HG02870 (cell line): Measurements from ENCODE around the gene MAP2K7.

Experiments used
- ATAC-seq: cut with Tn5 transposase; IDR thresholded peaks from one replicate; pipeline ENCODE4 v1.9.1; 2021; ENCODE audit warnings: mild to moderate bottlenecking, moderate library complexity; ENCODE audit not compliant: unreplicated experiment

MAP2K7 gene

DNA sequence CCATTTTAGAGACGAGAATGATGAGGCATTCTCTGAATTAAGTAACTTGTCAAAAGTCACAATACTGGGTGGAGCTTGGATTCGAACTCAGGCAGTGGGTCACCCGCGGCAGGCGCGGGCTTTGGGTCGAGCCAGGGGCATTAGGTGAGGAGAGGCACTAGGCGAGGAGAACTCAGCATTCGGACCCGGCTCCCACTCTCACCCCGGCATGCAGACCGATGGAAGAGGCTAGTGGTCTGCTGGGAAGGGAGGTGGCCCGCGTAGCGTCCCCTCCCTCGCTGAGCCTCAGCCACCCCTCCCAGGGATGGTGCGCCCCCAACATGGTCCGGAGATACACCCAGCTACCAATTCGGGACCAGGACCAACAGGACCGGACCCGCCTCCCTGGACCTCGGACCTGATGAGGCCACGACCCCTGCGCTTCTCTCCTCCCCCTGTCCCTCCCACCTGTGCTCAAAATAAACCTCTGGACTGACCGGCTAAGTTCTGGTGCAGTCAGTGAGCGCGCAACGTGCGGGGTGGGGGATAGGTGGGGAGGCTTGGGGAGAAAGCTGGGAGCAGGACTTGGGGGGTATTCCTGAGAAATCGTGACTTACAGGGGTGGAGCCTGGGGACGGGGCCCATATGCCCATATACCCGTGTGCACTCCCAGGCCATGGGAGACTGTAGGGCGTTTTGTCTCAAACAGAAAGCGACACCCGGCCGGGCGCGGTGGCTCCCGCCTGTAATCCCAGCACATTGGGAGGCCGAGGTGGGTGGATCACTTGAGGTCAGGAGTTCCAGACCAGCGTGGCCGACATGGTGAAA, 15.1 kb downstream of the MAP2K7 start:
- no peak for ATAC-seq

DNA sequence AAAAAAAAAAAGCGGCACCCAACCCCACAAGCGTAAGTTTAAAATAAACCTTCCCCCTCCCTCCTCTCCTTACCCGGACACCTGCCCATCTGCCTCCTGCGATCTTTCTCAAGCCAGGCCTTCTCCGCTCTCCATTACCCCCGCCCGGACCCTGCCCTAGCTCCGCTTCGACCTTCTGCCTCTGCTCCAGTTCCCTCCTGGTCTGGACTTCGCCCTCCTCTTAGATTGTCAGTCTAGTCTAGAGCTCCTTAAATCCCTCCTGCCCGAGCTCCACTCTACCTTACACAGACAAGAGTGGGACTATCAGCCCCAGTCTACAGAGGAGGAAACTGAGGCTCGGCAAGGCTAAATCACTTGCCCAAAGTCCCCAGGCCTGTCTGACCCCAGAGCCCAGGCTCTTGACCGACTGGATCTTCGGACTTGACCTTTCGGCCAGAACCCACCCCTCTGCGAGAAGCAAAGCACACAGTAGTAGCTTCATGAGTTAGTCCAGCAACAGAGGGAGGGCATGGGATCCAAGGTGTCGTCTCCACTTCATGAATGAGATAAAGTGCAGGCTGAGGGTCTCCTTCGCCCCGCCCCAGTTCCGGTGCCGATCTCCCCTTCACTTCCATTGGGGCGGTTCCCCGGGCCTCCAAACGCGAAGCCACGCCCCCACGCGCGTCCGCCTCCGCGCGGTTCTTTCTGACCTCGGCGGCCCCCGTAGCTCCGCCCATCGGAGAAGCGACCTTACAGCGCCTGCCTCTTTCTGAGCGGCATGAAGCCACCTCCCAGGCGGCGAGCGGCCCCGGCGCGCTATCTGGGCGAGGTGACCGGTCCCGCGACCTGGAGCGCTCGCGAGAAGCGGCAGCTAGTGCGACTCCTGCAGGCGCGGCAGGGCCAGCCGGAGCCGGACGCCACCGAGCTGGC, 16.2 kb downstream of the MAP2K7 start, which contains the start of gene SNAPC2:
Gene SNAPC2 (plus strand): TSS at position 729 of the 909 bp plus-strand sequence. CDS start 29 bp downstream, at position 758.
- peak; percentile 43 for ATAC-seq

DNA sequence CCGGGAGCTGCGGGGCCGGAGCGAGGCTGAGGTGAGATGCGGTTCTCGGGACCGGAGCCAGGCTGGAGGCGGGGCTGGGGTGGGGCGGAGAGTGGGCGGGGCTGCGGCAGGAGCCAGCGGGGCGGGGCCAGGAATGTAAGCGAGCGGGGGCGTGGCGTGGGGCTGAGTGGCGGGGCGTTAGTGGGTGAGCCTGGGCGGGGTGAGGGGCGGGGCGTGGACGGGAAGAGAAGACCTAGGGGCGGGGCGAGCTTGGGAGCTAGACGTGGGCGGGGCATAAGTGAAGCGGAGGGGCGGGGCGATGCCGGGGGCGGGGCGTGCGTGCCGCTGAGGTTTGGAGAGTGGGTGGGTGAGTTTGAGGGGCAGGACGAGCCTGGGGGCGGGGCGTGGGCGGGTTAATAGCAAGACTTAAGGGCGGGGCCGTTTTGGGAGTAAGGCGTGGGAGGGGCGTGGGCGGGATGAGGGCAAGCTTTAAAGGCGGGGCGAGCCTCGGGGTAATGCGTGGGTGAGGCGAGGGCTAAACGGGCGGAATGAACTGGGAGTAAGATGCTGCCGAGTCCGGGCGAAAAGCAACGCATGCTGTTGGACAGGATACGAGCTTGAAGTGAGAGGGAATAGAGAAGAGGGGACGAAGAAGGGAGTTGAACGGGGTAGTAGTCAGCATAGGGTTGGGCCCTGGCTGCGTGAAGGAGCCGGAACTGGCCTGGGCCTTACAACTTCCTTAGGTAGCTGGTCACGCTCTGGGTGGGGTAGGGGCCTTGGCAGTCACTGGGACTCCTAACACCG, 17.0 kb downstream of the MAP2K7 start:
- ATAC-seq: peak; percentile 41

DNA sequence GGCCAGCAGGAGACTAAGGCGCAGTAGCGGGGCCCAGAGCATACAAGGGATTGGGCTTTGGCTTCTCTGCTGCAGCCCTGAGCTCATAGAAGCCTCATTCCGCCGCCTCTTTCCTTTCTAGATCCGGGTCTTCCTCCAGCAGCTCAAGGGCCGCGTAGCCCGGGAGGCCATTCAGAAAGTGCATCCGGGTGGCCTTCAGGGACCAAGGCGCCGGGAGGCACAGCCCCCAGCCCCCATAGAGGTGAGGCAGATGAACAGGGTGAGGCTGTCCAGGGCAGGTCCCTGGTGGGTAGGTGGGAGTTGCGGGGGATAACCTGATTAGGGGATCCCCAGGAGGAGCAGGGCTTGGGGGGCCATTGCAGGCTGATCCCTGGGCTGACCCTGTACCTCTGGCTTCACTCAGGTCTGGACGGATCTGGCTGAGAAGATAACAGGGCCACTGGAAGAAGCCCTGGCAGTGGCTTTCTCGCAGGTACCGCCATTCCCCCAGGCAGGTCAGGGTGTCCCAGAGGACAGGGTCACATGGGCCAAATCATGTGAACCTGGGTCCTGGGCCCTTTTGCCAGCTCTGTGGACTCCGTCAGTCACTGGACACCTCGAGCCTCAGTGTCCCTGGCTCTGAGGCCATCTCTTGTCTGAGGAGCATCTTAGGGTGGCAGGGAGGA, 17.8 kb downstream of the MAP2K7 start:
- no peak for ATAC-seq

DNA sequence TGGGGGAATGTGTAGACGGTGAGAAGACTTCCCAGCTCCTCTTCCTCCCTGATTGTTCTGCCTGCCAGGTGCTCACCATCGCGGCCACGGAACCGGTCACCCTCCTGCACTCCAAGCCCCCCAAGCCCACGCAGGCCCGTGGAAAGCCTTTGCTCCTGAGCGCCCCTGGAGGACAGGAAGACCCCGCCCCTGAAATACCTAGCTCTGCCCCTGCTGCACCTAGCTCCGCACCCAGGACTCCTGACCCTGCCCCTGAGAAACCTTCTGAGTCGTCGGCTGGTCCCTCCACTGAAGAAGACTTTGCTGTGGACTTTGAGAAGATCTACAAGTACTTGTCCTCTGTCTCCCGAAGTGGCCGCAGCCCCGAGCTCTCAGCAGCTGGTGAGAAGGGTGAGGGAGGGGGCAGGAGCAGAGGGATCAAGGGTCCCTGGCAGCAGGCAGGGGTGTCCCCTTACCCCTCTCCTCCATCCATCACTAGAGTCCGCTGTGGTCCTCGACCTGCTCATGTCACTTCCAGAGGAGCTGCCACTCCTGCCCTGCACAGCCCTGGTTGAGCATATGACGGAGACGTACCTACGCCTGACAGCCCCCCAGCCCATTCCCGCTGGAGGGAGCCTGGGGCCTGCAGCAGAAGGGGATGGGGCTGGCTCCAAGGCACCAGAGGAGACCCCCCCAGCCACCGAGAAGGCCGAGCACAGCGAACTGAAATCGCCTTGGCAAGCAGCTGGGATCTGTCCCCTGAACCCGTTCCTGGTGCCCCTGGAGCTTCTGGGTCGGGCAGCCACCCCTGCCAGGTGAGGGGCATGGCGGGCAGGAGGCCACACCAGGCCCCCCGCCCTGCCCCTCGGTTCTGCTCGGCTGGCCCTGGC, 18.5 kb downstream of the MAP2K7 start:
- no peak for ATAC-seq

DNA sequence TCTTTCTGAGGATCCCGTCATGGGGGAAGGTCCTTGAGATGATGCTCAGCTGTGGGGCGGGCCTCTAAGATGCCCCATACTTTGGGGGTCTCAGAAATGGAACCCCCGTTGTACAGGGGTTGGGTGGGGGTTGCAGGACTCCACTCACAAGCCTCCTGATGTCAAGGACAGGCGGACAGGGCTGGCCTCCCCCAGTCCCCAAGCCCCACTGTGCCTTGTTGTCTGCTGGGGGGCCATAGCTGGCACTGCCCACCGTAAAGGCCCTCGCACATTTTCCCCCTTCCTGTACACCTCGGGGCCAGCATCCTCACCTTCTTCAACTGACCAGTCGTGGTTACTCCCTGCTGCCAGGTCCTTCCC, 19.1 kb downstream of the MAP2K7 start:
- ATAC-seq: no peak

DNA sequence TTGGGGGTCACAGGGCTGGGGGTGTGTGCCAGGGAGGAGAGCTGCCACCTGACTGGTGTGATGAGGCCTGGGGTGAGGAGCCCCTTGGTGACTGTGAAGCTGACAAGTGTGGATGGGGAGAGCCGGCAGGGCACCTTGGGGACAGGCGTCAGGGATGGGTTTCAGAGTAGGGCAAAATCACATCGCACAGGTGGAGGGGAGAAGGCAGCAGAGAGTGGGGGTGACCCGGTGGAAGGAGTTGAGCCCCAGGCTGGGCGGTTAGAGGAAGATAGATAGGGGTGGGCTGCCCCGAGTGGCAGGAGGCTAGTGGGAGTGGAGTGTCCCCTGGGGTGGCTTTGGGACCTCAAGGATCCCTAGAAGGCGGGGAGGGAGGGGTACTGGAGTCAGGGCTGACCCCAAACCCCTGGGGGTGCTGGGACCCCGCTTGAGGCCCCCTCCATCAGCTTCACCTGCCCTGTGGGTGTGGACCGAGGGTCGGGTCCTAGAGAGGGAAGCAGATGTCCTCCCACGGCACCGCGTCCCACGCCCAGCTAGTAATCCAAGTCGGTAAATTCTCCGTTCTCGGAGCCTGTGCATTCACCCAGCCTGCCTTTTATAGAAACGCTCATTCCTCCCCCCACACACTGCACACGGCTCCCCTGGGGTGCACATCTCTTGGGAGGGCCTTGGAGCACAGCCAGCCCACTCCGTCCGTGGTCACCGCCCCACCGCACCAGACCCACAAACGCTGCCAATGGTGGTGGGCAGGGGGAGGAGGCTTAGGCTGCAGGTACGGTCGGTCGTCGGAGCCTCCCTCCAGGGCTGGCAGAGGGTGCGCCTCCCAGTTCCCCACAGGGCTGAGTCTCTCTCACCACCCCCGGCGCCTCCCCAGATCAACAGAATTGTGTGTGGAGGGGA, 19.9 kb downstream of the MAP2K7 start:
- ATAC-seq: no peak

DNA sequence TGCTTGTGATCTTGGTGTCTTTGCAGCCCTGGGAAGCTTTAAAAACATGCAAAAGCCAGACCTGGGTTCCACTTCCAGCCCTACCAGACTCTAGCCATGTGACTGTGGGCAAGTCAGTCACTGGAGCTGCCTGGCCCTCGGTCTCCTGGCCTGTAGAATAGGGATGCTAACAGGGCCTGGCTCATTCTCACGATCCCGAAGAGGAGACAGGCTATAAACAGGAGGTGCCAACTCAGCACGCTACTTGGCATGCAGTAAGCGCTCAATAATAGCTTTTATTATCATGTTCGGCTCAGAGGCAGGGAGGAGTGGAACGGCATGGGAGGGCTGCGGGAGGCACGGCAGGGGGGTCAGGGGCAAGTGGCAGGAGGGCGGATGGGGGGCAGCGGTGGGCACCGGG, 20.6 kb downstream of the MAP2K7 start:
- ATAC-seq: no peak

DNA sequence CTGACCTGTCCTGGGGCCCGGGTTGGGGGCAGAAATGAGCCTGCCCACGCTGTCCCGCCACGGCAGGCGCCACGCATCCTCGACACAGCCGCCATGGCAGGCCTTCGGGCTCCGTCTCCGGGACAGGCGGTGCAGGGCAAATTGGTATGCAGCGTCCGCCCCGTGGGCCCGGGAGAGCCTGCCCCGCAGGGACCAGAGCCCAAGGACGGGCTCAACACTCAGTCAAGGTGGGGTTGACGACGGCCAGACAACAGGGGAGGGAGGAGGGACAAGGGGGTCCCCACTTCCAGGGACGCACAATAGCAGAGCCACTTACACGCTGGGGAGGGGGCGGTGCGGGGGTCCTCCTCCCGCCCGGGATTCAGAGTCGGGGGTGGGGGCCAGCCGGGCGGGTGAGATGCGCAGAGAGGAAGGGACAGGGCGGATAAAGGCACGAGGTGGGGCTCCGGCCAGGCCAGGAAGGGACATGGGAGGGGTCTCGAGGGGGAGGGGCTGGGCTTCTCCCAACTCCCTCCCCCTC, 21.0 kb downstream of the MAP2K7 start:
- ATAC-seq: no peak

DNA sequence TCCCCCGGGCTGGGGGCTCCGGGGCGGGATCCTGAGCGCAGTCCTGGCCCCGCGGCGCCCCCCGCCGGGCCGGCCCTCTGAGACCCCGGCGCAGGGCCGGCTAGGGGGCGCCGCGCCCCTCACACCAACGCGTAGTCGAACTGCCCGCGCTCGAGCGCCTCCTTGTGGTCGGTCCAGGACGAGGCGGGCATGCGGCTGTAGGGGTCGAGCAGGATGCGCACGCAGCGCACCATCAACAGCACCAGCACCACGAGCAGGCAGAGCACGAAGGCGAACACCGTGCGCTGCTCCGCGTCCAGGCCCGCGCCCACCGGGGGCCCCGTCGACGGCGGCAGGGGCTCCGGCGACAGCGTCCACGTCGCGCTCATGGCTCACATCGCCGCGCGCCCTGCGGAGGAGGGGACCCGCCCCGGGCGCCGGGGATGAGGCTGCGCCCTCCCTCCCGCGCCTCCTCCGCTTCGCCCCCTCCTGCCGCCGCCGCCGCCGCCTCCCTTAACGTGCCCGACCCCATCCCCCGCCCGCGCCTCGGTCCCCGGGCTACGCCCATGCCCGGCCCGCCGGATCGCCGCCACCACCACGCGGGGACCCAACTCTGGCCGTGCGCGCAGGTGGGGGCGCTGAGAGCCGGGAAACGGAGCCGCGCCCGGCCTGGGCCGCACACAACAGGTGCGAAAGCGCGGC, 21.6 kb downstream of the MAP2K7 start:
- ATAC-seq: no peak

DNA sequence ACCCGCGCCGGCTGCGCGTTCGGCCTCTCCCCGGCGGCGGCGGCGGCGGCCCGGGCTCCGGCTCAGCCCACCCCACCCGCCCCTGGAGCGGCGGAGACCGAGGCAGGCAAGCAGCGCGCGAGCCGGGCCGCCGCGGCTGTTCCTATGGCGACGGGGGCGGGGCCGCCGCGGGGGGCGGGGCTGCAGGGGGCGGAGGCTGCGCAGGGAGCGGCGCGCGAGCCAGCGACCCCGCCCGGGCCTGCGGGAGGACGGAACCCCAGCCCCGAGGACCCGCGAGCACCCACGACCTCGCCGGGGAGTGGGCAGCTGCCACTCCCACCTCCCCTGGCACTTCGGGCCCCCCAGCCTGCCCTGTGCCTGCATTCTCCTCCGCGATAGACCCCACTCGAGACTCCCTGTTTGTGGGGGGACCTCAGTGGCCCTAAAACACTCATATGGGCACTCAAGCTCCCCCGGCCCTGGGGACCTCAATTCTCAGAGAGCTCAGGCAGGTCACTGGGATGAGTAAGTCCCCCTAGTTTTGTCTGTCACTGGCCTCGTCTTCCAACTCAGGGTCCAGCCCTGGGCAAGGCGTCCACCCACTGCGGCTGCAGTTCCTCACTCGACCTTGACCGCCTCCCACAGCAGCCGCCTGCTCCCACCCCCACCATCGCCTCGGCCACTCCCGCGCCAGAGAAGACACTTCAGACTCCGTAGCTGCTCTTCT, 22.5 kb downstream of the MAP2K7 start, which contains the start of gene CTXN1:
Gene CTXN1 (minus strand): TSS at position 115 of the 706 bp plus-strand sequence. CDS start 597 bp downstream, outside the sequence.
- ATAC-seq: no peak

DNA sequence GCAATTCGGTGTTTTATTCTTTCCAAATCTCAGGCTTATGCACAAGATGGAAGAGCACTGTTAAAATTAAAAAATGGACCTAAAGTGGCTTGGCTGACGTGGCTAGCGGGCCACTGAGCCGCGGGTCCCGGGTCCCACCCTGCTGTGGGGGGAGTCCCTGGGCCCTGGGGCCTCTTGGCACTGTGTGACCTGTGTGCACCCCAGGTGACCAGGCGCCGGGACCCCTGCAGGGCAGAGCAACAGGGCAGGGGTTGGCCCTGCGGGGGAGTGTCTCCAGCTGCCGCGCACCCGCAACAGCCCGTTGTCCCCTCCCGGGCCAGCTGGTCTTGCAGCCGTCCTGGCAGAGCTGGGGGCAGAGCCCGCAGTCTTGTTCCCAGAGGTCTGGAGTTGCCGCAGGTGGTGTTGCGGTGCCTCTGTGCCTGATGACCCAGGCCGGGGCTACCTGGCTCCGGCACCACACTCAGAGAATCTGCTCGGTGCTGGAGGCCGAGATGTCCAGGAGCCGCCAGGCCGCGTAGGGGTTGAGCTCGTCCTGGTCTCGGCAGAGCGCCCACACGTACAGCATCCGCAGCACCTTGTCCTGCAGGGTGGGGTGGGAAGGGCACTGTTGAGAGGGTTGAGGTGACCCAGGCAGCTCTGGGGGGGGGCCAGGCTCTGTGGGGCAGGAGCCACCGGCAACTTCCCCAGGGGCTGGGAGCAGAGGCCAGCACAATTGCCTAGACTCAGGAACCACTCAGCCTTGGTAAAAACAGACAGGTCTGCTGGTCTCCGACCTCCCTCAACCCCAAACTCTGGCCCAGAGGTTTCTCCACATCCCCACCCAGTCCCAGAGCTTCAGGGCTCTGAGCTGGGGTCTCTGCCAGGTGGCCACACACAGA, 23.3 kb downstream of the MAP2K7 start:
- ATAC-seq: no peak

DNA sequence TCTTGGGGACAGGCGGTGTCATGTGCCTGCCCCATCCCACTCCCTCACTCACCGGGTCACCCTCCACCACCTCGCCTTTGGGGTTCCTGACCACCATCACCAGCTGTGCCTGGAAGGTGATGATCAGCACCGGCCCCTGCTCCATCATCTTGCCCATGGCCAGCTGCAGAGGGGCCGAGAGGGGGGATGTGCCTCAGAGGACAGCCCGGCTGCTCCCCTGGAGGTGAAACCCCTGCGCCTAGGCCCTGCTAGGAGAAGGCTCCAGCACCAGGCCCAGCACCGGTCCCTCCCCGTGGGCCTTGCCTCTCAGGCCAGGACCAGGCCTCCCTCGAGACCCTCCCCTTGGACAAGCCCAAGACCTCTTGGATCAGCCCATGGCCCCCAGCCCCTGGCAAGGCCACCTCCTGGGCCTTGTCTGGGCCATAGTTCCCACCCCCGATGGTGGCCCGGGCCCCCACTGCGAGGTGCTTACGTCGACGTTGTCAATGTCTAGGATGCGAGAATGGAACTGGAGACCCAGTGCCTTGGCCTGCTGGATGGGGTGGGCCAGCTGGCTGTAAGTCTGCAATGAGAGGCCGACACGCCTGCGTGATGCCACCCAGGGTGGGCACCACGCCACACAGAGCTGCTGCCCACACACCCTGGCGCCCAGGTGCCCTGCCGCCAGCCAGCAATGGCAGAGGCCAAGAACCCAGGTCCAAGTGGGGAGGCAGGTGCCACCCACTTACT, 24.1 kb downstream of the MAP2K7 start:
- ATAC-seq: no peak

DNA sequence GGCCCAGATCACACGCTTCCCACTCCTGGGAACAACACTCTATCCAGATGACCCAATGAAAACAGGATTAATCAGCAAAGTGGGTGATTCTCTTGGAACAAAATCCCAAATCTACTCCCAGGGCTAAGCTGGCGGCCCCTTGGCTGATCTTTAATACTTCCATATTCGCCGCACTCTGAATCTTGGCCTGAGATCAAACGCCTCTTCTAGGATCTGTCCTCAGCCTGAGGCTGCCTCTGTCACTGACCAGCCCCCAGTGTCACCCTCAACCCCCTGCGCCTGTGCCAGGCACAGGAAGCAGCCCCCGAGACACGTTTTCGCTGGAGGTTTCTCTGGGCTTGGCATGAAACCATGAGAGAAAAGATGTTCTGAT, 24.6 kb downstream of the MAP2K7 start:
- ATAC-seq: no peak
